ENCODE results near the gene CEMIP.
A peak's percentile ranks its signal among the peaks of the same experiment; 100 is the strongest.

The CEMIP gene

GRCh38 chr15:80904998-80905397, 125.8 kb downstream of the CEMIP start:
- DNase-seq, result no peak

GRCh38 chr15:80906159-80906766, 127.1 kb downstream of the CEMIP start:
- DNase-seq, result no peak

- DNase-seq, result no peak
Measured at GRCh38 chr15:80911821-80912220, 132.7 kb downstream of the CEMIP start.

GRCh38 chr15:80912673-80913072, 133.5 kb downstream of the CEMIP start:
- DNase-seq, result no peak

- no peak for DNase-seq
Measured at GRCh38 chr15:80913541-80913940, 134.4 kb downstream of the CEMIP start.

GRCh38 chr15:80915472-80915871, 136.3 kb downstream of the CEMIP start:
- no peak for DNase-seq

- DNase-seq, result no peak
Measured at GRCh38 chr15:80916056-80916455, 136.9 kb downstream of the CEMIP start.

GRCh38 chr15:80918196-80918783, 139.1 kb downstream of the CEMIP start:
- no peak for DNase-seq

- DNase-seq, result no peak
Measured at GRCh38 chr15:80920271-80920699, 141.1 kb downstream of the CEMIP start.

GRCh38 chr15:80921736-80922410, 142.7 kb downstream of the CEMIP start:
- DNase-seq, result no peak

GRCh38 chr15:80923668-80924067, 144.5 kb downstream of the CEMIP start:
- DNase-seq, result no peak

GRCh38 chr15:80924278-80924677, 145.1 kb downstream of the CEMIP start:
- DNase-seq, result no peak

GRCh38 chr15:80925597-80926059, 146.5 kb downstream of the CEMIP start:
- DNase-seq, result no peak

- DNase-seq, result no peak
Measured at GRCh38 chr15:80926126-80926525, 147.0 kb downstream of the CEMIP start.

GRCh38 chr15:80929225-80929624, 150.1 kb downstream of the CEMIP start:
- DNase-seq, result no peak

GRCh38 chr15:80929689-80930088, 150.5 kb downstream of the CEMIP start:
- DNase-seq, result no peak

GRCh38 chr15:80931191-80931590, 152.0 kb downstream of the CEMIP start:
- DNase-seq, result peak; percentile 9

- no peak for DNase-seq
Measured at GRCh38 chr15:80931721-80932512, 152.7 kb downstream of the CEMIP start.

GRCh38 chr15:80932513-80932815, 153.3 kb downstream of the CEMIP start:
- no peak for DNase-seq

- peak; percentile 16 for DNase-seq
Measured at GRCh38 chr15:80932989-80933388, 153.8 kb downstream of the CEMIP start.

- DNase-seq, result peak; percentile 8
Measured at GRCh38 chr15:80934761-80935221, 155.6 kb downstream of the CEMIP start.

GRCh38 chr15:80936288-80937078, 157.3 kb downstream of the CEMIP start:
- no peak for DNase-seq

- no peak for DNase-seq
Measured at GRCh38 chr15:80937718-80938117, 158.5 kb downstream of the CEMIP start.
